NCI-H146 treated with DMSO at 0.1 percent for 48 hours (cell line): ENCODE results near the gene MYNN.

Experiments
- DNase-seq: peaks from one replicate; lab custom pipeline; 2025; ENCODE audit not compliant: unreplicated experiment; lab: John Stamatoyannopoulos, UW

Gene MYNN

DNA sequence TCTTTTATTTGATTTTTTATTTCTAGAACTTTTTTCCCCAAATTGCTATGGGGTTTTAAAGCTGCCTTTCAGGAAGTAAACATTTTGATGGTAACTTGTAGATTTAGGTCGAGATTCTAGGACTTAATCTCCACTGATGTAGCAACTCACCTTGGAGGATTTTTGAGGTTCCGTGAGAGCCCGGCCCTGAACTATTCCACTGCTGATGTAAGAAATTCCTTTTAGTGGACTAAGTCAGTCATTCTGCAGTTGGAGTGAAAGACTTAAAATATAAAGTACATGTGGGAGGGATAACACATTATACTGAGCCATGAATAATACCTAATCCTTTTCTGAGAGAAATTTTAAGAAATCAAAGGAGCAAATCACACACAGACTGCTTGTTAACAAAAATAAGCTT is 52.1 kb downstream of the MYNN start:
- DNase-seq, result no peak

- no peak for DNase-seq
Observed at GRCh38 chr3:169827712-169828111, 54.5 kb downstream of the MYNN start.

- DNase-seq, result no peak
Observed at GRCh38 chr3:169835533-169835932, 62.3 kb downstream of the MYNN start.

- no peak for DNase-seq
Observed at GRCh38 chr3:169836078-169836941, 63.1 kb downstream of the MYNN start.

DNA sequence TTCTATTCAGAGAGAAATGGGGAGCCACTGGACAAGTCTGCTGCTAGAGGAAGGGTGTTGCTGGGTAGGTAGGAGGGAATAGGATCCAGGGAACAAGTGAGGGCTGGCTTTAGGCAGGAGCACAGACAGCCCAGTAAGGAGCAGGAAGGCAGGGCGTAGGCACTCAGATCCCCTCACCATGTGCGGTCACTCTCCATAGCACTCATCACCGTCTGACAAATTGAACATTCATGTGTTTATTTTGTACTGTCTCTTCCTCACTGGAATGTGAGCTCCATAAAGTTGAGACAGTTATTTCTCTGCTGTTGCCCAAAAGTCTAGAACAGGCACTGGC is 63.7 kb downstream of the MYNN start:
- DNase-seq, result no peak

DNA sequence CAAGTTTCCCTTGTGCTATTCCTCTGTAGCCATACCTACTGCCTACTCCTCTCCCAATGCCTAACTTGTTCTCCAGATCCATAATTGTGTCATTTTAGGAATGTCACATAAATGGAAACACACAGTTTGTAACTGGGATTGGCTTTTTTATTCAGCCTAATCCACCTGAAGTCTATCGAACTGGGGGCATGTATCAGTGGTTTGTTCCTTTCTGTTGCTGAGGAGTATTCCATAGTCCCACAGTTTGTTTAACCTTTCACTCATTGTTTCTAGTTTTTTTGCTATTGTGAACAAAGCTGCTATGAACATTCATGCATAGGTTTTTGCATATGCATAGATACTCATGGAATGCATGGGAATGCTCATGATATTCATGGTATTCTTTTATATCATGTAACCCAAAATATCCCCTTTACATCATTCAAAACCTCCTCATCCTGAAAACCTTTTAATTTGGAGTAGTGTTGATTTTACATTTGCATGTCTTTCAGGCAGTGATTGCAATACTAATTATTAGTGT is 65.4 kb downstream of the MYNN start:
- DNase-seq, result no peak
